SJSA1 (cell line): Measurements from ENCODE around the gene PTPRG. TPM values are rescaled to one million over a fixed set of nuclear protein-coding genes. Genes with fewer than 3 reads are reported as not detected.

Experiments used
- DNase-seq, 2 experiments: peaks; one replicate each; pipeline ENCODE4 v3.0.0-alpha.2; 2015 to 2020; ENCODE audit warnings: low spot score in 2 of 2, low read depth in 1 of 2
- H3K27ac ChIP-seq: fragments of 250-450 bp; sonication (Bioruptor Pico); 2 replicates; pipeline ENCODE4 v1.5.1; 2020; ENCODE audit warnings: mild to moderate bottlenecking, moderate library complexity
- H3K27me3 ChIP-seq: fragments of 250-450 bp; sonication (Bioruptor Pico); replicated peaks from 2 replicates; pipeline ENCODE4 v1.5.1; 2020; ENCODE audit warnings: mild to moderate bottlenecking, moderate library complexity
- H3K36me3 ChIP-seq: fragments of 250-450 bp; sonication (Bioruptor Pico); 2 replicates; pipeline ENCODE4 v1.5.1; 2020; ENCODE audit warnings: mild to moderate bottlenecking
- H3K4me1 ChIP-seq: fragments of 250-450 bp; sonication (Bioruptor Pico); replicated peaks from 2 replicates; pipeline ENCODE4 v1.6.1; 2021; ENCODE audit warnings: mild to moderate bottlenecking
- H3K4me3 ChIP-seq: fragments of 250-450 bp; sonication (Bioruptor Pico); 2 replicates; pipeline ENCODE4 v1.5.1; 2020; ENCODE audit warnings: mild to moderate bottlenecking
- H3K9me3 ChIP-seq: fragments of 250-450 bp; sonication (Bioruptor Pico); replicated peaks from 2 replicates; pipeline ENCODE4 v1.5.1; 2020; ENCODE audit warnings: mild to moderate bottlenecking
- total RNA-seq: library from RNA; depleted of rRNA; stranded (reverse); fragments of >200 nt; shearing (Covaris generic); gene quantifications from 2 replicates; pipeline ENCODE4 v1.2.3, GENCODE V29; 2014

Gene PTPRG
- total RNA-seq, 1 experiment from 2014 or later: 18.5 TPM

- Histone ChIP-seq H3K27me3 (no peaks in the 10 kb centered on the region), H3K36me3 (no peaks in the 10 kb centered on the region), H3K27ac (no peak overlapping the region), H3K4me1 (no peaks in the 10 kb centered on the region), H3K9me3 (no peaks in the 10 kb centered on the region), H3K4me3 (no peak overlapping the region)
- no peak for DNase-seq
Measured at GRCh38 chr3:61606196-61606595, 44.8 kb downstream of the PTPRG start.

GRCh38 chr3:61608072-61608471, 46.7 kb downstream of the PTPRG start:
- Histone ChIP-seq H3K27me3 (no peaks in the 10 kb centered on the region), H3K36me3 (no peaks in the 10 kb centered on the region), H3K4me3 (no peak overlapping the region), H3K4me1 (no peaks in the 10 kb centered on the region), H3K27ac (no peak overlapping the region), H3K9me3 (no peaks in the 10 kb centered on the region)
- DNase-seq: no peak

GRCh38 chr3:61608711-61609110, 47.3 kb downstream of the PTPRG start:
- Histone ChIP-seq H3K4me1 (no peaks in the 10 kb centered on the region), H3K27ac (no peak overlapping the region), H3K27me3 (no peaks in the 10 kb centered on the region), H3K9me3 (no peaks in the 10 kb centered on the region), H3K36me3 (no peaks in the 10 kb centered on the region), H3K4me3 (no peak overlapping the region)
- no peak for DNase-seq

- no peaks in the 10 kb centered on the region for H3K36me3 ChIP-seq
- DNase-seq: no peak
- no peaks in the 10 kb centered on the region for H3K27me3 ChIP-seq
- H3K27ac ChIP-seq: no peak overlapping the region
- no peaks in the 10 kb centered on the region for H3K9me3 ChIP-seq
- H3K4me1 ChIP-seq: no peaks in the 10 kb centered on the region
- H3K4me3 ChIP-seq: no peak overlapping the region
Measured at GRCh38 chr3:61610316-61610715, 48.9 kb downstream of the PTPRG start.

- Histone ChIP-seq H3K9me3 (no peaks in the 10 kb centered on the region), H3K36me3 (no peaks in the 10 kb centered on the region), H3K27ac (no peak overlapping the region), H3K4me1 (no peaks in the 10 kb centered on the region), H3K4me3 (no peak overlapping the region), H3K27me3 (no peaks in the 10 kb centered on the region)
- no peak for DNase-seq
Measured at GRCh38 chr3:61612211-61613194, 51.1 kb downstream of the PTPRG start.

- DNase-seq: no peak
Measured at GRCh38 chr3:61613666-61614065, 52.3 kb downstream of the PTPRG start.

GRCh38 chr3:61615643-61616042, 54.3 kb downstream of the PTPRG start:
- no peak for DNase-seq
- no peaks in the 10 kb centered on the region for H3K4me1 ChIP-seq
- H3K4me3 ChIP-seq: no peak overlapping the region
- H3K9me3 ChIP-seq: no peaks in the 10 kb centered on the region
- H3K27ac ChIP-seq: no peak overlapping the region
- H3K27me3 ChIP-seq: no peaks in the 10 kb centered on the region
- H3K36me3 ChIP-seq: no peaks in the 10 kb centered on the region

More at GRCh38 chr3:61613666-61614065, 52.3 kb downstream of the PTPRG start:
- no peaks in the 10 kb centered on the region for H3K9me3 ChIP-seq
- no peaks in the 10 kb centered on the region for H3K36me3 ChIP-seq
- no peak overlapping the region for H3K27ac ChIP-seq
- H3K27me3 ChIP-seq: no peaks in the 10 kb centered on the region
- no peaks in the 10 kb centered on the region for H3K4me1 ChIP-seq
- H3K4me3 ChIP-seq: no peak overlapping the region

- no peak for DNase-seq
- H3K27ac ChIP-seq: no peak overlapping the region
- H3K36me3 ChIP-seq: no peaks in the 10 kb centered on the region
- no peaks in the 10 kb centered on the region for H3K9me3 ChIP-seq
- H3K4me3 ChIP-seq: no peak overlapping the region
- no peaks in the 10 kb centered on the region for H3K4me1 ChIP-seq
- no peaks in the 10 kb centered on the region for H3K27me3 ChIP-seq
Measured at GRCh38 chr3:61616586-61616985, 55.2 kb downstream of the PTPRG start.

- no peak for DNase-seq
- H3K4me3 ChIP-seq: no peak overlapping the region
- no peak overlapping the region for H3K27ac ChIP-seq
- no peaks in the 10 kb centered on the region for H3K9me3 ChIP-seq
- no peaks in the 10 kb centered on the region for H3K27me3 ChIP-seq
- no peaks in the 10 kb centered on the region for H3K36me3 ChIP-seq
- H3K4me1 ChIP-seq: no peaks in the 10 kb centered on the region
Measured at GRCh38 chr3:61617041-61617440, 55.7 kb downstream of the PTPRG start.

- Histone ChIP-seq H3K4me3 (no peak overlapping the region), H3K27ac (no peak overlapping the region), H3K9me3 (no peaks in the 10 kb centered on the region), H3K27me3 (no peaks in the 10 kb centered on the region), H3K36me3 (no peaks in the 10 kb centered on the region), H3K4me1 (no peaks in the 10 kb centered on the region)
- DNase-seq: no peak
Measured at GRCh38 chr3:61617651-61618050, 56.3 kb downstream of the PTPRG start.

GRCh38 chr3:61618231-61618630, 56.9 kb downstream of the PTPRG start:
- no peaks in the 10 kb centered on the region for H3K4me1 ChIP-seq
- no peak for DNase-seq
- no peak overlapping the region for H3K4me3 ChIP-seq
- no peaks in the 10 kb centered on the region for H3K27me3 ChIP-seq
- no peak overlapping the region for H3K27ac ChIP-seq
- no peaks in the 10 kb centered on the region for H3K36me3 ChIP-seq
- no peaks in the 10 kb centered on the region for H3K9me3 ChIP-seq

GRCh38 chr3:61618871-61619270, 57.5 kb downstream of the PTPRG start:
- DNase-seq: no peak
- H3K4me1 ChIP-seq: no peaks in the 10 kb centered on the region
- no peaks in the 10 kb centered on the region for H3K36me3 ChIP-seq
- H3K27me3 ChIP-seq: no peaks in the 10 kb centered on the region
- H3K27ac ChIP-seq: no peak overlapping the region
- no peaks in the 10 kb centered on the region for H3K9me3 ChIP-seq
- H3K4me3 ChIP-seq: no peak overlapping the region

GRCh38 chr3:61620073-61620472, 58.7 kb downstream of the PTPRG start:
- Histone ChIP-seq H3K27me3 (no peaks in the 10 kb centered on the region), H3K27ac (no peak overlapping the region), H3K9me3 (no peaks in the 10 kb centered on the region), H3K4me3 (no peak overlapping the region), H3K4me1 (no peaks in the 10 kb centered on the region), H3K36me3 (no peaks in the 10 kb centered on the region)
- no peak for DNase-seq

GRCh38 chr3:61624300-61624699, 62.9 kb downstream of the PTPRG start:
- no peak for DNase-seq
- peaks cover 39% of the 10 kb centered on the region for H3K4me1 ChIP-seq
- no peaks in the 10 kb centered on the region for H3K27me3 ChIP-seq
- H3K36me3 ChIP-seq: no peaks in the 10 kb centered on the region
- no peak overlapping the region for H3K27ac ChIP-seq
- no peaks in the 10 kb centered on the region for H3K9me3 ChIP-seq
- H3K4me3 ChIP-seq: no peak overlapping the region
